CD4-positive, alpha-beta memory T cell (primary cell): ENCODE results near the gene ESRRG. TPM values are rescaled to one million over a fixed set of nuclear protein-coding genes. Genes with fewer than 3 reads are reported as not detected.

Experiments
- CTCF ChIA-PET: fragments of 350-600 bp; sonication (Branson Sonifier 250); formaldehyde crosslinking; loops from one replicate; lab custom pipeline; 2021; ENCODE audit warnings: inconsistent platforms; ENCODE audit not compliant: partially characterized antibody; lab: Charles Lee
- POLR2A ChIA-PET: fragments of 350-600 bp; sonication (Branson Sonifier 250); formaldehyde crosslinking; loops from one replicate; lab custom pipeline; 2021; ENCODE audit not compliant: partially characterized antibody; lab: Charles Lee
- DNase-seq, 5 donors: peaks; one replicate each; pipeline versions ENCODE4 v3.0.0 to v3.0.0-alpha.2; 2020 to 2022; ENCODE audit warnings: mixed read lengths in 1 of 5
- H3K27ac ChIP-seq: one replicate; pipeline ENCODE4 v1.7.0; 2013; ENCODE audit warnings: low read depth, low read length
- H3K27me3 ChIP-seq: 2 replicates; pipeline ENCODE4 v1.7.0; 2013; ENCODE audit warnings: mild to moderate bottlenecking, low read length, moderate library complexity; ENCODE audit not compliant: insufficient read depth
- H3K36me3 ChIP-seq: 2 replicates; pipeline ENCODE4 v1.7.0; 2013; ENCODE audit warnings: mild to moderate bottlenecking, low read length, moderate library complexity; ENCODE audit not compliant: insufficient read depth
- H3K4me1 ChIP-seq: 2 replicates; pipeline ENCODE4 v1.7.0; 2013; ENCODE audit warnings: mild to moderate bottlenecking, low read length, moderate library complexity; ENCODE audit not compliant: insufficient read depth
- H3K4me3 ChIP-seq, 2 donors: one replicate each; pipeline ENCODE4 v1.7.0; 2013; ENCODE audit warnings: low read length in 2 of 2, mild to moderate bottlenecking in 1 of 2
- H3K9me3 ChIP-seq, 2 donors: one replicate each; pipeline ENCODE4 v1.7.0; 2013; ENCODE audit warnings: low read length in 2 of 2, control low read depth in 1 of 2; ENCODE audit not compliant: control insufficient read depth in 1 of 2
- H3K27ac Mint-ChIP-seq, 7 donors: one replicate each; pipeline ENCODE4 v1.8.0; 2020 to 2021; ENCODE audit warnings: mixed read lengths in 7 of 7, mild to moderate bottlenecking in 6 of 7, inconsistent platforms in 3 of 7, moderate library complexity in 3 of 7
- H3K27me3 Mint-ChIP-seq, 2 donors: one replicate each; pipeline ENCODE4 v1.8.0; 2020 to 2021; ENCODE audit warnings: mixed read lengths in 2 of 2
- H3K36me3 Mint-ChIP-seq, 2 donors: one replicate each; pipeline ENCODE4 v1.8.0; 2020 to 2021; ENCODE audit warnings: mixed read lengths in 2 of 2, inconsistent platforms in 1 of 2, mild to moderate bottlenecking in 1 of 2
- H3K4me1 Mint-ChIP-seq, 4 donors: one replicate each; pipeline ENCODE4 v1.8.0; 2020 to 2021; ENCODE audit warnings: mixed read lengths in 4 of 4, mild to moderate bottlenecking in 1 of 4
- H3K4me3 Mint-ChIP-seq, 8 donors: one replicate each; pipeline ENCODE4 v1.8.0; 2020 to 2021; ENCODE audit warnings: mixed read lengths in 8 of 8, mild to moderate bottlenecking in 7 of 8, moderate library complexity in 6 of 8, inconsistent platforms in 3 of 8
- H3K9me3 Mint-ChIP-seq, 8 donors: one replicate each; pipeline ENCODE4 v1.8.0; 2020 to 2021; ENCODE audit warnings: mixed read lengths in 8 of 8, mild to moderate bottlenecking in 5 of 8, inconsistent platforms in 3 of 8, moderate library complexity in 1 of 8
- intact Hi-C: fragments of 100-400 bp; cut with micrococcal nuclease; formaldehyde crosslinking; loops from one replicate; pipeline ENCODE4 v1.15.1; 2023
- polyA plus RNA-seq, 2 donors: library from polyadenylated mRNA; unstranded; fragments of 300-500 nt; fragmentation: Illumina TruSeq; gene quantifications; one replicate each; pipeline ENCODE4 v1.2.3, GENCODE V29; 2021
- total RNA-seq, 2 experiments: library from RNA; stranded (reverse); gene quantifications; one replicate each; pipeline ENCODE4 v1.2.3, GENCODE V29; 2021

The ESRRG gene
- total and polyA plus RNA-seq, 4 experiments from 2014 or later = not detected

DNA sequence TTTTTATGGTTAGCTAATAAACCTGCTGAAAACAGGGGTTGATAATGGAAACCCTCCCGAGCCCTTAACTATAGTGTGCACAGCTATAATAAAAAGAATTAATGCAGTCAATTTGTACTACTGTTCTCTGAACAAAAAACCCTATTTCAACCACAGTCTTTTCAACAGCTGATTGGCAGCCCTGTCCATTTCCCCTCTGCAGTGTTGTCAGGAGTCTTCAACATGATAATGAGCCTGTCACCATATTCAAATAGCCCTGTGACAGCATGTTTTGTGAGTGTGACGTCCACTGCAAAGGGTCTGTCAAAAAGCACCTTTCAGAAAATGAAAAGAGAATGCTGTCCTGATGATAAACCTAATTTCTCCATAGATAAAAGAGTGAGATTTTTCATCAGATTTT is 92.7 kb downstream of the ESRRG start:
- Histone ChIP-seq H3K4me3 (no peak overlapping the region), H3K27ac (no peak overlapping the region), H3K27me3 (no peaks in the 10 kb centered on the region), H3K36me3 (no peaks in the 10 kb centered on the region), H3K9me3 (no peaks in the 10 kb centered on the region), H3K4me1 (no peaks in the 10 kb centered on the region)
- intact Hi-C loops = no loop called here
- peaks cover 2 to 14% (median 3%) of the 10 kb centered on the region in 8 donors for H3K9me3 Mint-ChIP-seq
- POLR2A ChIA-PET = no interaction called here
- no peak overlapping the region for H3K4me3 Mint-ChIP-seq
- CTCF ChIA-PET = no interaction called here
- no peaks in the 10 kb centered on the region for H3K4me1 Mint-ChIP-seq
- DNase-seq = no peak
- no peak overlapping the region for H3K27ac Mint-ChIP-seq
- H3K36me3 Mint-ChIP-seq = no peaks in the 10 kb centered on the region
- no peaks in the 10 kb centered on the region for H3K27me3 Mint-ChIP-seq

DNA sequence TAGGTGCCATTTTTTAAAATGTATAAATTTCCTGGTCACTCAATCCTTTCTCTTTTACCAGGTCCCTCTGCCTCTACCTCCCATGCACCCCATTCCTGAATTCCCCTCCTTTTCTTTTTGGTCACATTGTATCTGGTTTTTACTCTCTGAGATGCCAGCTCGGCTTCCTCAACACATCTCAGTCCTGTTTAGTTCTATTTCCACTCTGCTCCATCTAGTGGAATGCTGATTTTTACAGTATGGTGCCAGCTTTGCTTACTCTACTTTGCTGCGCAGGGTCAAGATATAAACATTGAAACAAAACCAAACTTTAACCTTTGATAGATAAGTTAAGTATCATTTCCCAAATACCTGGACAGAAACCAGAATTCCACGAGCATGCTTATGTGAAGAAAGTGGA is 96.0 kb downstream of the ESRRG start:
- Histone ChIP-seq H3K9me3 (no peaks in the 10 kb centered on the region), H3K27me3 (no peaks in the 10 kb centered on the region), H3K4me1 (no peaks in the 10 kb centered on the region), H3K27ac (no peak overlapping the region), H3K4me3 (no peak overlapping the region), H3K36me3 (no peaks in the 10 kb centered on the region)
- no peak for DNase-seq
- intact Hi-C loops = no loop called here
- no peak overlapping the region for H3K27ac Mint-ChIP-seq
- no peaks in the 10 kb centered on the region for H3K27me3 Mint-ChIP-seq
- H3K4me1 Mint-ChIP-seq = no peaks in the 10 kb centered on the region
- CTCF ChIA-PET = no interaction called here
- H3K9me3 Mint-ChIP-seq = peaks cover 0 to 7% (median 3%) of the 10 kb centered on the region in 8 donors
- H3K36me3 Mint-ChIP-seq = no peaks in the 10 kb centered on the region
- no peak overlapping the region for H3K4me3 Mint-ChIP-seq
- POLR2A ChIA-PET = no interaction called here

DNA sequence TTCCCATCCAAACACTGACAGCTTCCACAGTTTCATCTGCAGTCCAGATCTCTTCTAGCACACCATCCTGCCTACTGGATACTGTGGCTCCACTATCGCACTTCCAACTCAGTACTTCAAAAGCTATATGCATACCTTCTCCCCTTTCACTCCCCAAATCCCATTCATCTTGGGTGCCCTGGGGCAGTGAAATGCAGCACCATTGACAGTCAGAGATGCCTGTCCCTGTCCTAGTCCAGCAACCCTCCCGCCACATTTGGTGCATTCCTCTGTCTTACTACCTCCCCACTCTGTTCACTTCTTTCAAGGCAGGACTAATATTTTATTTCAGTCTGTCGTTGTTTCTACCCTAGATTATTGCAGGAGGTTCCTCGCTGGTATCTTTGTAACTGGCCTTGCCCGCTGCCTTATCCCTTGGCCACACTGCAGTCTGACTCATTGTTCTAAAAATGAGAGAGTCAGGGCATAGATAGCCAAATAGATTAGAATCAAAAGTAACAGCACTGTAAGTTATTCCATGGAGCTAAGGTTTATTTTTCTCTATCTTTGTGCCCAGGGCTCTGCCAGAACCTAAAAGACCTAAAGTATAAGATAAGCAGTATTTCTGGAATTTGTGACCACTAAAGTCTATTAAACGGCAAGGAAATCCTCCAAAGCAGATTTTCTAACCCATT is 96.7 kb downstream of the ESRRG start:
- H3K9me3 ChIP-seq = no peaks in the 10 kb centered on the region
- H3K4me3 ChIP-seq = no peak overlapping the region
- ChIA-PET POLR2A (no interaction called here), CTCF (no interaction called here)
- no peaks in the 10 kb centered on the region for H3K27me3 ChIP-seq
- intact Hi-C loops = no loop called here
- Mint-ChIP-seq H3K27me3 (no peaks in the 10 kb centered on the region), H3K9me3 (peaks cover 0 to 7% (median 4%) of the 10 kb centered on the region in 8 donors), H3K4me1 (no peaks in the 10 kb centered on the region), H3K27ac (no peak overlapping the region), H3K36me3 (no peaks in the 10 kb centered on the region), H3K4me3 (no peak overlapping the region)
- H3K27ac ChIP-seq = no peak overlapping the region
- H3K4me1 ChIP-seq = no peaks in the 10 kb centered on the region
- DNase-seq = no peak
- H3K36me3 ChIP-seq = no peaks in the 10 kb centered on the region

DNA sequence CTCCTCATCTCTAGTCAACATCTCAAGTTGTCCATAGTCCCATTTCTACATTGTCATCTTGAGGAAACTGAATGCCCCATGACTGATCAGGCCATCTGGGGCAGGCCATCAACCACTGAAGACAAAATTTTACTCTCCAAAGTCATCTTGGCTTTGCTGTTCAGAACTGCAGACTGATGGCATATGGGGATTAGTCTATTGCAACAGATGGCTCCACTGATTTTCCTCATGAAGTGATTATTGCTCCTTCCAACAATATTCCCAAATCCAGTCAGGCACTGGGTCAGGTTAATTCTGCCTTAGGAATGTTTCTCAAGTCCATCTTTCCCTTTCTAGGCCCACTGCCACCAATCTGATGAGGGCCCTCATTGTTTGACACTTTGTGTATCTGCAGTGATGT is 101.7 kb downstream of the ESRRG start:
- intact Hi-C loops = no loop called here
- DNase-seq = no peak
- no peaks in the 10 kb centered on the region for H3K4me1 Mint-ChIP-seq

DNA sequence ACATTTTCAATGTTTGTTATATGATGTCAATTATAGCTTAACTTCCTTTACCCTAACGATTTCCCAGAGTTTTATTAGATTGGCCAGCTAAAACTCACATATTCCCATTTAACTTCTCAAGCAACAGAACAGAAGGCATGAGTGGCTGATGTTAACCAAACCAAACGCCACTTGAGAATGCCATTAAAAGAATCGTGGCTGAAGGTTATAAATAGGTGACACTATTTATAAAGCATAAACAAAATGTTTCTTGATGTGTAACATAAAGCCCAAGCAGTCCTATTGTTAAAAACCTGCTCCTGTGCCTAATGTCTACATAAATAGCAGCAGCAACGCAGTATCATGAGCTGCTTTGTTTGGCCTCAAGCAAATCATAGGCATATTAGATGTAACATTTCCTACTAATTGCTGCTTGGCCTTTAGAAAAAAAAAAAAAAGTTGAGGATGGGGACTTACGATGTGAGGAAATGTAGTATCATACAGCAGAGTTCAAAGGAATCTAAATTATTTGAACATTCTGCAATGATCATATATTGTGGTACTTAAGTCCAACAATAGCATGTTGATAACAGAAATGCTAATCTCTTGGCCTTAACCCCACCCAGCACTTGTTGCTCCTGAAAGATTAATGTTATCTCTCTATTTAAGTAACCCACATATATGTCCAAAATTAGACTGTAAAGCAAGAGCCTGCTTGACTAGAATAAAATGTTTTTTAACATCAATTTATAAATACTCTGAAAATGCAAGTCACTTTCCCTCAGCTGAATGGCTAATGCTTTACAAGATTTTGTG is 106.0 kb downstream of the ESRRG start:
- Histone ChIP-seq H3K27ac (no peak overlapping the region), H3K4me3 (no peak overlapping the region), H3K36me3 (no peaks in the 10 kb centered on the region), H3K4me1 (no peaks in the 10 kb centered on the region), H3K27me3 (no peaks in the 10 kb centered on the region), H3K9me3 (no peaks in the 10 kb centered on the region)
- Mint-ChIP-seq H3K27ac (no peak overlapping the region), H3K4me3 (no peak overlapping the region), H3K4me1 (no peaks in the 10 kb centered on the region), H3K9me3 (peaks cover 0 to 10% (median 3%) of the 10 kb centered on the region in 8 donors), H3K36me3 (no peaks in the 10 kb centered on the region), H3K27me3 (no peaks in the 10 kb centered on the region)
- no peak for DNase-seq
- ChIA-PET CTCF (no interaction called here), POLR2A (no interaction called here)
- intact Hi-C loops = no loop called here

More for the DNA sequence above, 101.7 kb downstream of the ESRRG start:
- no peak overlapping the region for H3K4me3 ChIP-seq
- POLR2A ChIA-PET = no interaction called here
- H3K36me3 ChIP-seq = no peaks in the 10 kb centered on the region
- H3K4me3 Mint-ChIP-seq = no peak overlapping the region
- H3K27me3 ChIP-seq = no peaks in the 10 kb centered on the region
- CTCF ChIA-PET = no interaction called here
- H3K9me3 Mint-ChIP-seq = peaks cover 0 to 5% (median 4%) of the 10 kb centered on the region in 8 donors
- H3K27ac Mint-ChIP-seq = no peak overlapping the region
- no peaks in the 10 kb centered on the region for H3K27me3 Mint-ChIP-seq
- H3K4me1 ChIP-seq = no peaks in the 10 kb centered on the region
- no peaks in the 10 kb centered on the region for H3K36me3 Mint-ChIP-seq
- H3K9me3 ChIP-seq = no peaks in the 10 kb centered on the region
- H3K27ac ChIP-seq = no peak overlapping the region

DNA sequence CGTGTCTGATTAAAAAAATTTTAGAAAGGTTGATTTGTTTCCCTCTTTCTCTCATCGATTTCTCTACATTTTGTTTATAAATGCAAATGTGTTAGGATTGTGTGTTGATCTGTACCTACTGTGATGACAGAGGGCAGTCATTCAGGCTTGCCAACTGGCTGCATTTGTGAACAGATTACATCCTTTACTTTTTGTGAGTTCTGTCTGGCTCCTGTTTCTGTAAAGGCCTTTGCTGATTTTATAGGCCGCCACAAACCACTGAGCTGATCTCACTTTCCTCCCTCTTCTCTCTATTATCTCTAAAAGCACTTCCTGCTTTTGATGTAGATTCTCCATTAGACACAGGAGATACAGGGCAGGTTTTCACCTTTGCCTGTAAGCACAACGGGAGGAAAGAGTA is 106.8 kb downstream of the ESRRG start:
- no peaks in the 10 kb centered on the region for H3K36me3 ChIP-seq
- ChIA-PET POLR2A (no interaction called here), CTCF (no interaction called here)
- H3K9me3 ChIP-seq = no peaks in the 10 kb centered on the region
- no peak overlapping the region for H3K27ac ChIP-seq
- Mint-ChIP-seq H3K27ac (no peak overlapping the region), H3K4me3 (no peak overlapping the region), H3K27me3 (no peaks in the 10 kb centered on the region), H3K36me3 (no peaks in the 10 kb centered on the region), H3K9me3 (peaks cover 0 to 9% (median 4%) of the 10 kb centered on the region in 8 donors), H3K4me1 (no peaks in the 10 kb centered on the region)
- intact Hi-C loops = no loop called here
- no peak overlapping the region for H3K4me3 ChIP-seq
- H3K4me1 ChIP-seq = no peaks in the 10 kb centered on the region
- DNase-seq = no peak
- no peaks in the 10 kb centered on the region for H3K27me3 ChIP-seq

DNA sequence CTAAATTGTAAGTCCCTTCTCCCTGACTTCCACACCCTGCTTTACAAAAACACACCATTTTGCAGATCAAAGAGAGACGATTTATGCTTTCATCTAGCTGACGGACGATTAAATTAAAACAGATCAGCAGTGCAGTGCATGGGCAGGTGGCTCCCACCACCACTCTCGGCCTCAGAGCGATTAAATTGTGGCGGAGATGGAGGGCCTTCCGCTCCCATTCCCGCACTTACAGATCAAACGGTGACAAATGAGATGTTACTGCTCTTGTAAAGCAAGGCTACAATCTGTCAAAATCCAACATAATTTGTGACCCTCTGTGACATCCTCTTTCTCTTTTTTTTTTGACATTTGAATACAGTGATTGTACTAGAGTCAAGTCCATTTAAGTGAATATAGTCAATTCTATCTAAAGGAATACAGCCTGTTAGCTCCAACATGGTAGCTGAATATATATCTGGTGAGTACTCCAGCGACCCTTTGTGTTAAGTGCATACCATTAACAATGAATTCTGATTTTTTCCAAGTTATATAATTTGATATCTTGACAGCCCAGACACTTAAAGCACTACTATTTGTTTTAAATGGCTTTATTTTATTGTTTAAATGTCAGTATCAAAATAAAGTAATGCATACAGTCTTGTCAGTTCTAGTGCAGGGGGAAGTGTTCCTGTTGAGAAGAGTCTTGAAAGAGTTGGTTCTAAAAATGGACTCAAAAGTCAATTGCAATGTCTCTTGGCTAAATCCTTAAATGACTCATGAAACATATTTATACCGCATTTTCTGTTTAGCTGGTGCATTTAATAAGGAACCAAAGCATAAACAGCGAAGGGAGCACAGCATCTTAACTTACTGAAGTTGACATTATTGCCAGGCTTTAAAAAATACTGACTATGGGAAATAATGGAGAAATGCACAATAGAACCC is 109.0 kb downstream of the ESRRG start:
- ChIA-PET POLR2A (no interaction called here), CTCF (no interaction called here)
- intact Hi-C loops = no loop called here
- Mint-ChIP-seq H3K27me3 (no peaks in the 10 kb centered on the region), H3K4me3 (no peak overlapping the region), H3K27ac (no peak overlapping the region), H3K4me1 (no peaks in the 10 kb centered on the region), H3K36me3 (no peaks in the 10 kb centered on the region), H3K9me3 (peaks cover 0 to 11% (median 4%) of the 10 kb centered on the region in 8 donors)
- H3K9me3 ChIP-seq = no peaks in the 10 kb centered on the region
- DNase-seq = no peak
- H3K27me3 ChIP-seq = no peaks in the 10 kb centered on the region
- H3K4me1 ChIP-seq = no peaks in the 10 kb centered on the region
- no peaks in the 10 kb centered on the region for H3K36me3 ChIP-seq
- no peak overlapping the region for H3K4me3 ChIP-seq
- no peak overlapping the region for H3K27ac ChIP-seq
